ENCODE measurements around the gene TRIM38. TPM values are rescaled to one million over a fixed set of nuclear protein-coding genes. Genes with fewer than 3 reads are reported as not detected.

Gene TRIM38
- total RNA-seq, 4 donors from 2014 or later = 11.5 to 14.0 (median 12.4) TPM

- TF ChIP-seq POLR2A (IDR thresholded peaks at IDR 0.05) (peak in 1 of 2 donors; percentile 14), CTCF (IDR thresholded peaks at IDR 0.05) (no peak)
- peak in 1 of 2 donors; percentile 26 for DNase-seq
- Histone ChIP-seq H3K36me3 (no peaks in the 10 kb centered on the region), H3K27ac (peak overlapping the region; percentile 91 to 92 (median 91)), H3K9me3 (no peaks in the 10 kb centered on the region), H3K4me3 (replicated peaks in 1 of 3) (peak overlapping the region; percentile 12 to 45 (median 35)), H3K4me1 (peaks cover 9 to 15% of the 10 kb centered on the region in 2 donors), H3K27me3 (no peaks in the 10 kb centered on the region)
- 1% methylated on average over 19 of the region's 19 CpGs for WGBS, 2 donors
- intact Hi-C loops (cut with DNase I) = no loop called here
Measured at GRCh38 chr6:26032340-26033084, 69.9 kb downstream of the TRIM38 start.

- Histone ChIP-seq H3K4me1 (peaks cover 6 to 10% of the 10 kb centered on the region in 2 donors), H3K27ac (peak overlapping the region; percentile 91 to 92 (median 91)), H3K27me3 (no peaks in the 10 kb centered on the region), H3K36me3 (no peaks in the 10 kb centered on the region), H3K9me3 (no peaks in the 10 kb centered on the region), H3K4me3 (replicated peaks in 1 of 3) (peak overlapping the region in 2 of 3 donors; percentile 35 to 45)
- intact Hi-C loops (cut with DNase I) = no loop called here
- 2% methylated on average over 46 to 47 of the region's 47 CpGs for WGBS, 2 donors
- DNase-seq = peak; percentile 70 to 71
- no peak for TF ChIP-seq CTCF (IDR thresholded peaks at IDR 0.05)
- TF ChIP-seq POLR2A (IDR thresholded peaks at IDR 0.05) = peak; percentile 77 to 91
Measured at GRCh38 chr6:26033085-26033940, 70.7 kb downstream of the TRIM38 start.

GRCh38 chr6:26033941-26034354, 71.3 kb downstream of the TRIM38 start:
- WGBS, 2 donors = 6% methylated on average over 19 of the region's 19 CpGs
- DNase-seq = peak in 1 of 2 donors; percentile 63

GRCh38 chr6:26034905-26035304, 72.3 kb downstream of the TRIM38 start:
- H3K4me1 ChIP-seq = peaks cover 6 to 10% of the 10 kb centered on the region in 2 donors
- no peaks in the 10 kb centered on the region for H3K9me3 ChIP-seq
- H3K4me3 ChIP-seq (replicated peaks in 1 of 3) = no peak overlapping the region
- H3K36me3 ChIP-seq = no peaks in the 10 kb centered on the region
- no peak for TF ChIP-seq POLR2A (IDR thresholded peaks at IDR 0.05)
- no peak for TF ChIP-seq CTCF (IDR thresholded peaks at IDR 0.05)
- intact Hi-C loops (cut with DNase I) = no loop called here
- H3K27me3 ChIP-seq = no peaks in the 10 kb centered on the region
- no peak overlapping the region for H3K27ac ChIP-seq
- no peak for DNase-seq
- 93 to 98% methylated on average over 2 of the region's 2 CpGs for WGBS, 2 donors

More at GRCh38 chr6:26033941-26034354, 71.3 kb downstream of the TRIM38 start:
- Histone ChIP-seq H3K36me3 (no peaks in the 10 kb centered on the region), H3K9me3 (no peaks in the 10 kb centered on the region), H3K27me3 (no peaks in the 10 kb centered on the region), H3K4me1 (peaks cover 6 to 10% of the 10 kb centered on the region in 2 donors), H3K27ac (peak overlapping the region; percentile 78 to 92 (median 91)), H3K4me3 (replicated peaks in 1 of 3) (peak overlapping the region in 1 of 3 donors; percentile 45)
- TF ChIP-seq POLR2A (IDR thresholded peaks at IDR 0.05) (no peak), CTCF (IDR thresholded peaks at IDR 0.05) (no peak)
- intact Hi-C loops (cut with DNase I) = no loop called here

Small RNA genes within 50 kb of the gene (small RNA-seq; reads per million reads assigned to genes)
- not detected for gene HIST1H1PS2

Other genes starting within 250 kb of the TRIM38 start
- gene SLC17A4, start 208.1 kb upstream of the TRIM38 start, total RNA-seq = not detected
- not detected for gene SLC17A1, start 130.8 kb upstream of the TRIM38 start, total RNA-seq
- not detected for gene SLC17A3, start 88.6 kb upstream of the TRIM38 start, total RNA-seq
- not detected for gene SLC17A2, start 32.1 kb upstream of the TRIM38 start, total RNA-seq
- gene HFE, start 124.6 kb downstream of the TRIM38 start, total RNA-seq = 1 to 10 TPM; 7.5 to 9.8 (median 8.3) TPM